ENCODE measurements around the gene CMTM3.
"Not testable (repeated sequence)": the region's sequence is repeated elsewhere in the genome, so short reads cannot be mapped to it uniquely, and the experiment has no call there.

CMTM3 gene, protein sequence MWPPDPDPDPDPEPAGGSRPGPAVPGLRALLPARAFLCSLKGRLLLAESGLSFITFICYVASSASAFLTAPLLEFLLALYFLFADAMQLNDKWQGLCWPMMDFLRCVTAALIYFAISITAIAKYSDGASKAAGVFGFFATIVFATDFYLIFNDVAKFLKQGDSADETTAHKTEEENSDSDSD

DNA sequence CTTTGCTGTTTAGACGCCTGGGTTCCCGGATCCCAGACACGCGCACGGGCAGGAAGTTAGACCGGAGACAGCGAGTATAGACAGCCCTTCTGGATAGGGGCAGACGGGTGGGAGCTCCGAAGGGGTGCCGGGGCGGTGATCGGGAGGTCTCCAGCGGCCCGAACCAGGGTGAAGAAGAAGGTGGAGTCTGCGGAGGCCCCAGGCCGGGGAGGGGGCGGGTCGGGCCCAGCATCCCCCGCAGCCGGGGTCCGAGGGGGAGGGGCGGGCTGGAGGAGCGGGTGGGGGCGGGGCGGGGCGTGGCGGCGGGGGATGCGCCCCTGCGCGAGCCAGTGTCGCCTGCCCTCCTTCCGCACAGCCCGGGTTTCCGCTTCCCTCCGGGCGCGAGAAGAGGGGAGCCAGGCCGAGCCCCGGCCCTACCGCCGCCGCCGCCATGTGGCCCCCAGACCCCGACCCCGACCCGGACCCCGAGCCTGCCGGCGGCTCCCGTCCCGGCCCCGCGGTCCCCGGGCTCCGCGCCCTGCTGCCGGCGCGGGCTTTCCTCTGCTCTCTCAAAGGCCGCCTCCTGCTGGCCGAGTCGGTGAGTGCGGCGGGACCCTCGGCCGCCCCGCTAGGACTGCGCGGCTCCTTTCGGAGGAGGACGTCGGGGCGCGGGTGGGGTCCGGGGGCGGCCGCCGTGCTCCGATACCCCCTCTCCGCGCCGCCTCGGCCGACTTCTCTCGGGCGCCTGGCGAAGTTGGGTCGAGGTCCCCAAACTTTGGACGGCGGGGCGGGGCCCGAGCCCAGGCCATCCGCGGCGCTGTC lies at the start of gene CMTM3:
CMTM3 (plus strand) TSS at position 329 of the 801 bp plus-strand sequence; CDS start at position 431, 102 bp downstream.
- Histone ChIP-seq H4K20me1 (peaks cover 35 to 46% (median 42%) of the 10 kb centered on the region in 11 experiments), H3K9ac (peak within 1 kb of the TSS; percentile 89 to 99 (median 97)), H3K4me1 (peaks cover 60 to 72% (median 65%) of the 10 kb centered on the region in 10 experiments), H3K36me3 (peaks cover 10 to 41% (median 30%) of the 10 kb centered on the region in 11 experiments), H3K27ac (peak within 1 kb of the TSS; percentile 87 to 97 (median 95)), H3K4me2 (peak within 1 kb of the TSS; percentile 94 to 100 (median 99)), H3K27me3 (no peaks in the 10 kb centered on the region), H3K9me3 (replicated peaks in 1 of 11) (peaks cover 13 to 20% (median 16%) of the 10 kb centered on the region in 11 experiments), H3K4me3 (peak within 1 kb of the TSS; percentile 79 to 99 (median 94))
- no peak for TF ChIP-seq Cebpa-rat (IDR thresholded peaks at IDR 0.05)

DNA sequence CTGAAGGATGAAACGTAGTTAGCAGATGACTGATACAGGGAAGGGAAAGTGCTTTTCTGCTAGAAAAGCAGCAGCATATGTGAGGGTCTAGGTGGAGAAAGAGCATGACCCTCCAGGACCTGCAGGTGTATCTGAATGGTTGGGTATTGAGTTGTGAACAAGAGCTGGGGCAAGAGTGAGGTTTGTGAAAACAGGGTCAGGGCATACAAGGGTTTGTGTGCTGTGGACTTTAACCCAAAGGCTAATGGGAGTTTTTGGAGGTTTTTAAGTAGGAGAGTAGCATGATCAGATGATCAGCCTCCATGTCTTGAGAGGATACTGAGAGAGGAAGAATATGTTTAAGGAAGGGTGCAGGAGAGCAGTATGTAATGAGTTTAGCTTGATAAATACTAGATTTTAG lies 44.4 kb upstream of the CMTM3 start:
- Histone ChIP-seq H3K4me1 (peaks cover 65 to 92% (median 82%) of the 10 kb centered on the region in 10 experiments), H3K9ac (0 out of 22 replicates have a peak overlapping the region, but pooled peaks of 2 of the 11 experiments have one; percentile 2 to 9), H4K20me1 (peaks cover 0 to 100% (median 54%) of the 10 kb centered on the region in 11 experiments; a peak in 18 of 22 replicates), H3K36me3 (peaks cover 75 to 100% (median 93%) of the 10 kb centered on the region in 11 experiments), H3K27me3 (no peaks in the 10 kb centered on the region), H3K27ac (peak overlapping the region in 2 of 11 experiments; percentile 10 to 24; a peak in 1 of 22 replicates), H3K4me2 (peak overlapping the region; percentile 16 to 96 (median 48); a peak in 21 of 22 replicates), H3K4me3 (no peak overlapping the region), H3K9me3 (replicated peaks in 1 of 11) (no peaks in the 10 kb centered on the region)
- TF ChIP-seq Cebpa-rat (IDR thresholded peaks at IDR 0.05), result no peak

DNA sequence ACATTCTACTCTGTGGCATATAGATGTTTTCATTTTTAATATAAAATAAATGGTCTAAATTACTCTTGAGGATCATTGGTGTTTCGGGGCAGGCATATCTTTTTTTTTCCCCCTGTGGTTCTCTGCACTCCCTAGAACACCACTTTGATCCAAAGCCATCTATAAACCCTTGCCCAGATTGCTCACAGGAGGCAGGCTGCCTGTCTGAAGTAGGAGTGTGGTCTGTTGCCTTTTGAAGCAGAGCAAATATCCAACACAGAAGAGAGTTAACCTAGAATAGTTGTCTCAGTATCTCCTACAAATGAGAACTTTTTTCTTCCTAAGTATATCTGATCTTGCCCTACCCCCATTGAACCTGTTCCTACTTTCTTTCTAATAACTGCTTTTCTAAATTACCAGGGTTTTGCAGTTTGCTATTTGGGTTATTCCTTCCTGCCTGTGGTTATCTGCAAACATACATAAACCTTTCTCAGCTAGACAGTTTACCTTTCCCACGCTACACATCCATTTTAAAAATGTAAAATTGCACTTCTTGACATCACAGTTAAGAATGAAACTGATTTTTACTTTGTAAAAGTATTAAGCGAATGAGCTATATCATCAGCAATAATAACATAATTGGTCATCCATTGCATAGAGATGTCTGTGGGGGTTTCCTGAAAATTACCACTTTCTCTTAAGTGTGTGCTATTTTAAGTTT lies 43.0 kb upstream of the CMTM3 start:
- TF ChIP-seq Cebpa-rat (IDR thresholded peaks at IDR 0.05), result no peak
- Histone ChIP-seq H3K4me3 (no peak overlapping the region), H3K9ac (peak overlapping the region in 7 of 11 experiments; percentile 2 to 22 (median 11); a peak in 5 of 22 replicates), H3K4me1 (peaks cover 51 to 79% (median 68%) of the 10 kb centered on the region in 10 experiments), H4K20me1 (peaks cover 0 to 100% (median 64%) of the 10 kb centered on the region in 11 experiments; a peak in 18 of 22 replicates), H3K4me2 (peak overlapping the region in 10 of 11 experiments; percentile 16 to 96 (median 38); a peak in 19 of 22 replicates), H3K27me3 (no peaks in the 10 kb centered on the region), H3K9me3 (replicated peaks in 1 of 11) (peaks cover 0 to 10% (median 6%) of the 10 kb centered on the region in 11 experiments; a peak in 15 of 22 replicates), H3K27ac (peak overlapping the region in 3 of 11 experiments; percentile 6 to 24 (median 8); a peak in 4 of 22 replicates), H3K36me3 (peaks cover 85 to 100% (median 96%) of the 10 kb centered on the region in 11 experiments)

DNA sequence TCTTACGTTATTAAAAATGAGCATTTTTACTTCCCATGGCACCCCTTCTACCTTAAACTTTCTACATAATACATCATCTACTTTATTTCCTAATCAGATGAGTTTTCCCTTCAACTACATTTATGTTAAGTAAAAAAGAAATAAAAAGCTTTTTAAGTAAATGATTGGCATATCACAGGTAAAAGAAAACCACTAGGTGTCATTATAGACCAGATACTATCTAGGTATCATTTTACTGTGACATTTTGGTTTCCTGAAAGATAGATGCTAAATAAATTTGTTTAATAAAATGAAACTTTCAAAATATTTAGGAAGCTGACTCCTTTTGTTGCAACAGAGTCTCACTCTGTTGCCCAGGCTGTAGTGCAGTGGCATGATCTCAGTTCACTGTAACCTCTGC lies 42.1 kb upstream of the CMTM3 start:
- H3K9me3 ChIP-seq (replicated peaks in 1 of 11), result peaks cover 0 to 14% (median 12%) of the 10 kb centered on the region in 11 experiments; a peak in 16 of 22 replicates
- H3K4me3 ChIP-seq, result no peak overlapping the region
- H3K27me3 ChIP-seq, result no peaks in the 10 kb centered on the region
- no peak for TF ChIP-seq Cebpa-rat (IDR thresholded peaks at IDR 0.05)
- peak overlapping the region in 6 of 11 experiments; percentile 5 to 58 (median 22); a peak in 4 of 22 replicates for H3K9ac ChIP-seq
- H3K27ac ChIP-seq, result peak overlapping the region in 2 of 11 experiments; percentile 12 to 16; a peak in 1 of 22 replicates
- peaks cover 42 to 70% (median 60%) of the 10 kb centered on the region in 10 experiments for H3K4me1 ChIP-seq
- H3K36me3 ChIP-seq, result peaks cover 86 to 100% (median 97%) of the 10 kb centered on the region in 11 experiments
- peaks cover 0 to 95% (median 64%) of the 10 kb centered on the region in 11 experiments; a peak in 18 of 22 replicates for H4K20me1 ChIP-seq
- H3K4me2 ChIP-seq, result peak overlapping the region in 10 of 11 experiments; percentile 10 to 96 (median 47); a peak in 16 of 22 replicates

DNA sequence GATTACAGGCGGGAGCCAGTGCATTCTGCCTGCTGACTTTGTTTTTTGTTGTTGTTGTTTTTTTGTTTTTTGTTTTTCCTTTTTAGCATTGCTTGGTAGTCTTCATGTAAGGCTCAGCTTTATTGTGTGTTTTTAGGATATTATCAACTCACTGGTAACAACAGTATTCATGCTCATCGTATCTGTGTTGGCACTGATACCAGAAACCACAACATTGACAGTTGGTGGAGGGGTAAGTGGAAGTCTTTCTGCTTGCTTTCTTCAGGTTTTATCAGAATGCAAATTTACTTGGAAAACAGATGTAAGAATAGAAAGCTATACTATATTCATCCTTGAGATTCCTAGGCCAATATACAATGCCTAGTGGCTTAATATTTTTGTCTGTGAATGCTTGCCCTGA lies 41.5 kb upstream of the CMTM3 start:
- H3K9me3 ChIP-seq (replicated peaks in 1 of 11), result peaks cover 0 to 15% (median 12%) of the 10 kb centered on the region in 11 experiments; a peak in 16 of 22 replicates
- no peak for TF ChIP-seq Cebpa-rat (IDR thresholded peaks at IDR 0.05)
- H3K4me3 ChIP-seq, result no peak overlapping the region
- H3K4me1 ChIP-seq, result peaks cover 42 to 64% (median 55%) of the 10 kb centered on the region in 10 experiments
- H4K20me1 ChIP-seq, result peaks cover 0 to 92% (median 58%) of the 10 kb centered on the region in 11 experiments; a peak in 18 of 22 replicates
- H3K9ac ChIP-seq, result peak overlapping the region in 5 of 11 experiments; percentile 11 to 58 (median 30); a peak in 6 of 22 replicates
- no peaks in the 10 kb centered on the region for H3K27me3 ChIP-seq
- peak overlapping the region in 10 of 11 experiments; percentile 10 to 94 (median 47); a peak in 16 of 22 replicates for H3K4me2 ChIP-seq
- peak overlapping the region in 2 of 11 experiments; percentile 12 to 16; a peak in 2 of 22 replicates for H3K27ac ChIP-seq
- H3K36me3 ChIP-seq, result peaks cover 83 to 100% (median 97%) of the 10 kb centered on the region in 11 experiments

DNA sequence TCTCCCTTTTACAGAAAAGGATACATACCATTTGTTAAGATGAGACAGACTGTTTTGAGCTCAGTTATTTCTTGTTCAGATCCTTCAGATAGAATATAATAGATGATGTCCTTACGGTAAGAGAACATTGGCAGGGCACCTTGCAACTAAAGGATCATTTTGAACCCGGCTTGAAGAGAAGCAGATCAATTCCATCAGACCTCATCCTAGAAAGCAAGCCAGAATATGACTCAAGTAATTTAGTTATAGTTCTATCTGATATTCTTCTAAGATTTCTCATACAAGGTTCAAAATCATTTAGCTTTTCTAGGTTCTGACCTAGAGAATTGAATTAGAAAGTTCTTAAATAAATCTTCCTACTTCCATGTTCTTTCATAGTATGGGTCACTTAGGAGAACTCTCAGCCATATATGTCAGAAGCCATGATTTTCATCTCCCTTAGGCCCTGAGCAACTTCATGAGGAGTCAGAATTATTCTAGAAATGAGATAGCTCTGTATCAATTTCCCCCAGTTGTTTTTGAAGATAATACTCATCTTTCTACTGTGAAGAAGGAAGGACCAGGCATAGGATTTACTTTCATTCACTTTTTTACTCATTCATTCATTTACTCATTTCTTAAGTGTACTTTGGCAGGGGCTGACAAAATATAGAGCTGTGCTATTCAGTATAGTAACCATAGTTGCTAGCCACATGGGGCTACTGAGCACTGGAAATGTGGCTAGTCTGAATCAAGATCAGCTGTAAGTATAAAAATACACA lies 40.8 kb upstream of the CMTM3 start:
- H3K9ac ChIP-seq, result peak overlapping the region in 2 of 11 experiments; percentile 21 to 30; a peak in 2 of 22 replicates
- peaks cover 78 to 100% (median 94%) of the 10 kb centered on the region in 11 experiments for H3K36me3 ChIP-seq
- peak overlapping the region in 2 of 11 experiments; percentile 42 to 60; a peak in 3 of 22 replicates for H3K4me2 ChIP-seq
- H3K27ac ChIP-seq, result peak overlapping the region in 1 of 11 experiments; percentile 1; a peak in 2 of 22 replicates
- no peaks in the 10 kb centered on the region for H3K27me3 ChIP-seq
- H3K4me3 ChIP-seq, result no peak overlapping the region
- peaks cover 42 to 62% (median 51%) of the 10 kb centered on the region in 10 experiments for H3K4me1 ChIP-seq
- peaks cover 0 to 15% (median 12%) of the 10 kb centered on the region in 11 experiments; a peak in 16 of 22 replicates for H3K9me3 ChIP-seq (replicated peaks in 1 of 11)
- no peak for TF ChIP-seq Cebpa-rat (IDR thresholded peaks at IDR 0.05)
- H4K20me1 ChIP-seq, result peaks cover 0 to 92% (median 50%) of the 10 kb centered on the region in 11 experiments; a peak in 18 of 22 replicates

DNA sequence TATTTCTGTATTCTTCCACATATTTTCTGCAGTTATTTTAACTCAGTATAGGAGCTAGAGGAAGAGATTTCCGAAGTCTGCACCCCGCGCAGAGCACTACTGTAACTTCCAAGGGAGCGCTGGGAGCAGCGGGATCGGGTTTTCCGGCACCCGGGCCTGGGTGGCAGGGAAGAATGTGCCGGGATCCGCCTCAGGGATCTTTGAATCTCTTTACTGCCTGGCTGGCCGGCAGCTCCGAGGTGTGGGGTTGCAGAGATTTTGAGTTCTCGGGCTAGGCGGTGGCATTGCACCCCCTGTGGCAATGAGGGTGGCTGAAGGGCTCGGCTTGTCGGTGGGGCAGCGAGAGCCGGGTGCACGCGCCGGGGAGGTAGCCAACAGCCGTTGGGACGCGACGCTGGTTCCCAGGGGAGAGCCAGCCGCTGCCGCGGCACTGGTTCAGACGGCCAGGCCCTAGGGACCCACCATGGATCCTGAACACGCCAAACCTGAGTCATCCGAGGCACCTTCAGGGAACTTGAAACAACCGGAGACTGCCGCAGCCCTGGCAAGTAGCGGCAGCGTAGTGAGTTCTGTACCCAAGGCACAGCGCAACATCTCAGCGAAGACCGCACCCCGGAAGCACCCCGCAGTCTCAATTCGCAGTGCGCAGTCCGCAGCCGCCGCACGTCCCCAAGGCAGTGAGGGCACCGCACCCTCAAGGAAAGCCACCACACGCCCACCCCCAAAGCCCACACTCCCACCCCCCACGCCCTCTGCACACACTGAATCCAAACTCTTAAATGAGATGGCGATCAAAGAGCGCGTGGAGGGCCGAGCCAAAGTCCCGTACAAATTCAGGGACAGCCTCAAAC lies 38.2 kb upstream of the CMTM3 start, which contains the start of gene CMTM1:
CMTM1 (plus strand) TSS at position 389 of the 851 bp plus-strand sequence; CDS start at position 464, 75 bp downstream.
- H3K27ac ChIP-seq, result no peak within 1 kb of the TSS
- no peak within 1 kb of the TSS for H3K4me3 ChIP-seq
- peaks cover 34 to 61% (median 47%) of the 10 kb centered on the region in 10 experiments for H3K4me1 ChIP-seq
- H3K27me3 ChIP-seq, result no peaks in the 10 kb centered on the region
- H3K36me3 ChIP-seq, result peaks cover 59 to 100% (median 83%) of the 10 kb centered on the region in 11 experiments
- H3K4me2 ChIP-seq, result no peak within 1 kb of the TSS
- no peak for TF ChIP-seq Cebpa-rat (IDR thresholded peaks at IDR 0.05)
- H3K9ac ChIP-seq, result no peak within 1 kb of the TSS
- peaks cover 0 to 67% (median 26%) of the 10 kb centered on the region in 11 experiments; a peak in 18 of 22 replicates for H4K20me1 ChIP-seq
- peaks cover 0 to 15% (median 12%) of the 10 kb centered on the region in 11 experiments; a peak in 16 of 22 replicates for H3K9me3 ChIP-seq (replicated peaks in 1 of 11)

DNA sequence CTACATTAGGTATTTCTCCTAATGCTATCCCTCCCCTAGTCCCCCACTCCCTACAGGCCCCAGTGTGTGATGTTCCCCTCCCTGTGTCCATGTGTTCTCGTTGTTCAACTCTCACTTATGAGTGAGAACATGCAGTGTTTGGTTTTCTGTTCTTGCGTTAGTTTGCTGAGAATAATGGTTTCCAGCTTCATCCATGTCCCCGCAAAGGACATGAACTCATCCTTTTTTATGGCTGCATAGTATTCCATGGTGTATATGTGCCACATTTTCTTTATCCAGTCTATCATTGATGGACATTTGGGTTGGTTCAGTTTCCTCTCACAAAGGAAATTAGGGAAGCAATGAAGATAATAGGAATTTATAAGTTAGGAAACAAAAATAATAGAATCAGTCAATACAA lies 37.2 kb upstream of the CMTM3 start:
- not testable (repeated sequence) for H3K4me2 ChIP-seq, H3K27ac ChIP-seq, H3K9ac ChIP-seq, H3K4me3 ChIP-seq, H3K27me3 ChIP-seq
- Histone ChIP-seq H3K9me3 (replicated peaks in 1 of 11) (peaks cover 0 to 15% (median 12%) of the 10 kb centered on the region in 11 experiments; a peak in 16 of 22 replicates), H3K4me1 (peaks cover 34 to 61% (median 47%) of the 10 kb centered on the region in 10 experiments), H4K20me1 (peaks cover 0 to 57% (median 16%) of the 10 kb centered on the region in 11 experiments; a peak in 14 of 22 replicates), H3K36me3 (peaks cover 50 to 96% (median 76%) of the 10 kb centered on the region in 11 experiments)

All from BLaER1 treated with 17β-estradiol and CSF1 and Interleukin-3, amounts not matched to agents 10 nM and 100 nM (cell line).